ENCODE measurements around the gene ABHD2. TPM values are rescaled to one million over a fixed set of nuclear protein-coding genes. Genes with fewer than 3 reads are reported as not detected.

ABHD2 gene
- total RNA-seq, 2 experiments from 2014 or later = 53.3 to 58.1 TPM

DNA sequence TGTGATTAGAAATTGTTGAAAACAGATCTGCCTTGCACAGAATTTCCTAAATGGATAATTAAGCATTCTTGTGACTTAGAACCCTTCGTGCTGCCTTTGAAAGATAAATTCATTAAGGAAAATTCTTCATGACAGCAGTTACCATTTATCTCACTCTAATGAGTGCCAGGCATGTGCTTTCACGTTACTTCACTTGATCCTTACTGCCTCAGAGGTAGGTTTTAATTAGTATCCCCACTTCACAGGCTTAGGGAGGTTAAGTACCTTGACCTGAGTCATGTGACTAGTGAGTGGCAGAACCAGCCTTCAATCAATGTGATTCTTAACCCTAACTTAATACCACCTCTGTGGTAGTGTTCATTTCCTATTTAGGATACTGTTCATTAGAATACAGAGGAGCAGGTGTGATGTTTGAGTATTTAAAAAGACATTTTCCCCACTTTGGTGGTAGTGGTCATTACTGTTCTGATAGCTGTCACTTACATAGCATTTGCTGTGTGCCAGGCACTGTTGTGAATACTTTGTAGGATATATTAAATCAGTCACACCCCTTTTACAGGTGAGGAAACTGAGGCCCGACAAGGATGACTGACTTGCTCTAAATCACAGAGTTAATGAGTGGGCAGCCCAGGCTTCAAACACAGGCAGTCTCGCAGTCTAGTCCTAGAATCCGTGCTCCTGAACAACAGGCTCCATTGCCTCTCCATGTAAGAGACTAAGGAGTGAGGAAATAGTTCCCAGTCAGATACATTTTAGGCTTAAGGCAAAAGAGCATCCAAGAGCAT is 75.2 kb downstream of the ABHD2 start:
- Mint-ChIP-seq H3K4me1 (peaks cover 13% of the 10 kb centered on the region), H3K4me3 (no peak overlapping the region), H3K27me3 (no peaks in the 10 kb centered on the region), H3K36me3 (peaks cover 1% of the 10 kb centered on the region), H3K27ac (no peak overlapping the region), H3K9me3 (ENCODE audit: low read depth) (no peaks in the 10 kb centered on the region)
- CTCF ChIA-PET = interaction anchor here (1.0 kb wide), 1 partner anchor 14 kb away, joined by 3 read pairs; no protein-coding TSS in a partner anchor
- ATAC-seq (no peak), DNase-seq (no peak)

DNA sequence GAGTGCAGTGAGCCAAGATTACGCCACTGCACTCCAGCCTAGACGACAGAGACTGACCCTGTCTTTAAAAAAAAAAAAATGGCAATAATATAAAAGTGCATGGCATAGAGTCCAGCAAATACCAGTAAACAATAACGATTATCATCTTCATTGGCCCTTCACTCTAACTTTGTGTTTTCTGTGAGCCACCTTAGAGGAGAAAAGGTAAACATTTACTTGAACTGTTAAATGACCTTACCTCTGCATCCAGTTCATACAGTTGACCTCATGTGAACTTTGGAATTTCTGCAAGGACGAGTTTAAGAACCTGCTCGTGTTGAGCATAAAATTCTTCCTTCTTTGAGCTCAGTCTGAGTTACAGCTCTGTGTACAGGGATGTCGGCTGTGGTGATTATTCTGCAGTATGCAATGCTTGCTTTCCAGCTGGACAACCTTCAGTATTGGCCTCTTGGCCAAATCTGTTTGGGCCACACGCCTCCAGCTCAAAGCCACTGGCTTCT is 76.5 kb downstream of the ABHD2 start:
- no peak overlapping the region for H3K27ac Mint-ChIP-seq
- H3K4me1 Mint-ChIP-seq = peaks cover 18% of the 10 kb centered on the region
- no peaks in the 10 kb centered on the region for H3K9me3 Mint-ChIP-seq (ENCODE audit: low read depth)
- CTCF ChIA-PET = interaction anchor here (0.8 to 5.0 kb wide), 3 partner anchors 14 to 107 kb away, joined by 4 to 46 read pairs (median 5); no protein-coding TSS in a partner anchor
- DNase-seq (no peak), ATAC-seq (no peak)
- H3K27me3 Mint-ChIP-seq = no peaks in the 10 kb centered on the region
- H3K4me3 Mint-ChIP-seq = no peak overlapping the region
- peaks cover 4% of the 10 kb centered on the region for H3K36me3 Mint-ChIP-seq

GRCh38 chr15:89165677-89166076 is 77.4 kb downstream of the ABHD2 start:
- Mint-ChIP-seq H3K27me3 (no peaks in the 10 kb centered on the region), H3K4me3 (no peak overlapping the region), H3K9me3 (ENCODE audit: low read depth) (no peaks in the 10 kb centered on the region), H3K27ac (no peak overlapping the region), H3K4me1 (peaks cover 18% of the 10 kb centered on the region), H3K36me3 (peaks cover 5% of the 10 kb centered on the region)
- ATAC-seq (no peak), DNase-seq (no peak)
- CTCF ChIA-PET = interaction anchor here (0.6 to 5.0 kb wide), 4 partner anchors 13 to 188 kb away, joined by 3 to 46 read pairs (median 4); no protein-coding TSS in a partner anchor

- H3K27me3 Mint-ChIP-seq = no peaks in the 10 kb centered on the region
- peak; percentile 80 for ATAC-seq
- H3K9me3 Mint-ChIP-seq (ENCODE audit: low read depth) = no peaks in the 10 kb centered on the region
- peak overlapping the region; percentile 30 for H3K4me3 Mint-ChIP-seq
- peaks cover 5% of the 10 kb centered on the region for H3K36me3 Mint-ChIP-seq
- DNase-seq = peak; percentile 52
- H3K27ac Mint-ChIP-seq = peak overlapping the region; percentile 73
- peaks cover 18% of the 10 kb centered on the region for H3K4me1 Mint-ChIP-seq
- CTCF ChIA-PET = interaction anchor here (0.9 to 5.0 kb wide), 9 partner anchors 11 to 263 kb away, joined by 3 to 46 read pairs (median 6); no protein-coding TSS in a partner anchor
Observed at GRCh38 chr15:89167267-89168176, 79.3 kb downstream of the ABHD2 start.

DNA sequence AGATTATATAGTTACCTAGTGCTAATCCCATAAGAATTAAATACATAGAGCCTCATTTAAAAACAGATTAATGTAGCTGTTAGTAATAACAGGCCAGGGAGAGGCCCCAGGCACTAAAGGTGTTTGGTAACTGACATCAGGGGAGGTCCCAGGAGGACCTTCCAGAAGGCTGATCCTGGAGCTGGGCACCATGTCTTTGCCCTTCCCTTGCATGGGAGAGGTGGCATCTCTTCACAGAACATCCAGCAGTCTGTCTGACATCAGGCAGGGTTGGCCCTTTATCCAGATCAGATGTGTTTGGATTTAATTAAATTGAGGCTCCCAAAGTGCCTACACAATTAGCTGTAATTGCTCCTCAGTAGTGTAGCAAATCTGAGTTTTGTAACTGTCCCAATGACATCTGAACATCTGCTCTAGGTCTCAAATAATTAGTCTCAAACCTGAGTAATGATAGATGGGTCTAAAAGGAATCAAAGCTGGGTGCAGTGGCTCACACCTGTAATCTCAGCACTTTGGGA is 80.1 kb downstream of the ABHD2 start:
- CTCF ChIA-PET = interaction anchor here (1.0 to 5.0 kb wide), 8 partner anchors 10 to 264 kb away, joined by 3 to 46 read pairs (median 6); no protein-coding TSS in a partner anchor
- no peak for DNase-seq
- Mint-ChIP-seq H3K27me3 (no peaks in the 10 kb centered on the region), H3K27ac (no peak overlapping the region), H3K36me3 (peaks cover 5% of the 10 kb centered on the region), H3K4me1 (peaks cover 18% of the 10 kb centered on the region), H3K4me3 (no peak overlapping the region), H3K9me3 (ENCODE audit: low read depth) (no peaks in the 10 kb centered on the region)
- no peak for ATAC-seq

GRCh38 chr15:89170364-89170763 is 82.1 kb downstream of the ABHD2 start:
- peaks cover 18% of the 10 kb centered on the region for H3K4me1 Mint-ChIP-seq

DNA sequence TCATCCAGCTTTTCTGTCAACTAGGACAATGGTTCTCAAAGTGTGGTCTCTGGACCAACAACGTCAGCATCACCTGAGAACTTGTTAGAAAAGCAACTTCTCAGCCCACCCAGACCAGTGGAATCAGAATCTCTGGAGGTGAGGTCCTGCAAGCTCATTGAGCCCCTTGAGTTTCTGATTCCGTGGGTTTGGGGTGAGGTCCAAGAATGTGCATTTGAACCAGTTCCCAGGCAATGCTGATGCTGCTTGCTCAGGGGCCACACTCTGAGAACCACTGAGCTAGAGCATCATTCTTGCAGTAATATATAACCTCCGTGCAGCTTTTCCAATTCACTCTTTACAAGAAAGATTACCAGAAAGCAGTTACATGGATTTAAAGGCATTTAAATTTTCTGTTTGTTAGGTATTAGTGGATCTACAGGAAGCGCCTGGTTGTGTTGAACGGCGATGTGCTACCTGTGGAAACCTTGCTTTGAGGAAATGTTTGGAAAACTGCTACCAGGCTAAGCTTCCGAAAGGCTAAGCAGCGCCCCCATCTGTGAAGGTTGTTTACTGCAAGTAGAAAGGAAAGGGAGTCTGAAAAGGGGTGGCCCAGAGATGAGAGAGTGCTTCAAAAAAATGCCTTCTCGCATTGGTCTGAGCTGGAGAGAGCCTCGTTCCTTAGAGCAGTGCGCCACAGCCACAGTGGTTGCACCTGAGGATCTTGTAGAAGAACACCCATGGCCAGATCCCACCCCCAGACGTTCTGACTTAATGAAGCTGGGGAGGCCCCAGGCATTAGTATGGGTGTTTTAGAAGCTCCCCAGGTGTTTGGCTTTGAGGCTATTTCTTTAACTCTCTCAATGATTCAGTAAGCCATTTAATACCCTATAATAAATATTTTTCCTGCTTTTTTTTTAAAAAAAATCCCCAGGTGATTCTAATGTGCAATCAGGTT is 83.1 kb downstream of the ABHD2 start:
- H3K4me1 Mint-ChIP-seq = peaks cover 18% of the 10 kb centered on the region
- DNase-seq = peak; percentile 47
- H3K27ac Mint-ChIP-seq = no peak overlapping the region
- ATAC-seq = no peak
- CTCF ChIA-PET = interaction anchor here (1.0 to 10.5 kb wide), 19 partner anchors 10 to 267 kb away, joined by 3 to 193 read pairs (median 6); partner anchors contain the start of genes ABHD2 and FANCI
- H3K27me3 Mint-ChIP-seq = no peaks in the 10 kb centered on the region
- no peaks in the 10 kb centered on the region for H3K9me3 Mint-ChIP-seq (ENCODE audit: low read depth)
- peaks cover 6% of the 10 kb centered on the region for H3K36me3 Mint-ChIP-seq
- H3K4me3 Mint-ChIP-seq = no peak overlapping the region

More at GRCh38 chr15:89170364-89170763, 82.1 kb downstream of the ABHD2 start:
- Mint-ChIP-seq H3K9me3 (ENCODE audit: low read depth) (no peaks in the 10 kb centered on the region), H3K27me3 (no peaks in the 10 kb centered on the region), H3K27ac (no peak overlapping the region), H3K36me3 (peaks cover 5% of the 10 kb centered on the region), H3K4me3 (no peak overlapping the region)
- ATAC-seq (no peak), DNase-seq (no peak)
- CTCF ChIA-PET = interaction anchor here (1.0 to 10.5 kb wide), 8 partner anchors 24 to 265 kb away, joined by 3 to 193 read pairs (median 8); no protein-coding TSS in a partner anchor

GRCh38 chr15:89172921-89173320 is 84.7 kb downstream of the ABHD2 start:
- DNase-seq (no peak), ATAC-seq (no peak)
- CTCF ChIA-PET = interaction anchor here (0.8 to 10.5 kb wide), 5 partner anchors 33 to 268 kb away, joined by 3 to 193 read pairs (median 21); no protein-coding TSS in a partner anchor
- peaks cover 14% of the 10 kb centered on the region for H3K4me1 Mint-ChIP-seq
- no peak overlapping the region for H3K27ac Mint-ChIP-seq
- no peaks in the 10 kb centered on the region for H3K9me3 Mint-ChIP-seq (ENCODE audit: low read depth)
- H3K36me3 Mint-ChIP-seq = peaks cover 7% of the 10 kb centered on the region
- H3K27me3 Mint-ChIP-seq = no peaks in the 10 kb centered on the region
- H3K4me3 Mint-ChIP-seq = no peak overlapping the region

DNA sequence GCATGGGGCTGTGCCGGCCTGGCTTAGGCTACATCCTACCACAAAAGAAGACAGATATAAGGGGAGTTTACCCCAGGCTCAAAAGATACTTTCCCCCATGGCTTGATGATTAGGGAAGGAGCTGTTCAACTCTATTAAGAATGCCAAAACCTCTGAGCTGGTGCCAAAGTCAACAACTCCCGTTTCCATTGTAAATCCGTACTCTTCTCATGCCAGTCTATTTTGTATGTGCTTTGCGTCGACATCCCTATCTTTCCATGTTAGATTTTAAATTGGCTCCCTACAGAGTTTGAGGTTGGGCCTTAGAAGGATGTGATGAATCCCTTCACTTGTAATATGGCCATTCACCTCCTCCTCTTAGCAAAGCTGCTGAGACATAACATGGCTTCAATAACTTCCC is 86.2 kb downstream of the ABHD2 start:
- Mint-ChIP-seq H3K27ac (no peak overlapping the region), H3K4me3 (no peak overlapping the region), H3K27me3 (no peaks in the 10 kb centered on the region), H3K9me3 (ENCODE audit: low read depth) (no peaks in the 10 kb centered on the region), H3K36me3 (peaks cover 6% of the 10 kb centered on the region), H3K4me1 (peaks cover 6% of the 10 kb centered on the region)
- CTCF ChIA-PET = interaction anchor here (1.3 to 10.5 kb wide), 4 partner anchors 8 to 116 kb away, joined by 3 to 193 read pairs (median 4); no protein-coding TSS in a partner anchor
- DNase-seq = no peak
- ATAC-seq = no peak

DNA sequence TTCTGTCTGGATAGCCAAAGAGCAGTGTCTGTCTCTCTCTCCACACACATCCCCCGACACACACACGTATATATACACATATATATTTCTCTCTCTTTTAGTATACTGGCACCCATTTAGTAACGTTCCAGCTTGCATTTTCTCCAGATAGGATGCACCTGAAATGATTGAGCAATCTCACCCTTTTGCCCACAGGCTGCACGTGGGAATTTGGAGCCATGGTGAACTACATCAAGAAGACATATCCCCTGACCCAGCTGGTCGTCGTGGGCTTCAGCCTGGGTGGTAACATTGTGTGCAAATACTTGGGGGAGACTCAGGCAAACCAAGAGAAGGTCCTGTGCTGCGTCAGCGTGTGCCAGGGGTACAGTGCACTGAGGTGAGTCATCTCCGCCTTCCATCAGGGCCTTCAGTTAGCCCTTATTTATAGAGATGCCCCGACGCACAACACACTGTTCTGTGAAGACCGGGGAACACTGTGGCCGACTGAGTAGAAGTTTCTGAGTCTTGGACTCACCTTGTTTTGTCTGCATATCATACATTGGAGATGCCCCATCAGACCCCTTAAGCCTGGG is 87.4 kb downstream of the ABHD2 start:
- DNase-seq = no peak
- peaks cover 8% of the 10 kb centered on the region for H3K4me1 Mint-ChIP-seq
- peaks cover 4% of the 10 kb centered on the region for H3K36me3 Mint-ChIP-seq
- H3K27me3 Mint-ChIP-seq = no peaks in the 10 kb centered on the region
- H3K27ac Mint-ChIP-seq = no peak overlapping the region
- no peaks in the 10 kb centered on the region for H3K9me3 Mint-ChIP-seq (ENCODE audit: low read depth)
- no peak for ATAC-seq
- CTCF ChIA-PET = interaction anchor here (0.6 to 10.5 kb wide), 6 partner anchors 13 to 293 kb away, joined by 3 to 193 read pairs (median 4); no protein-coding TSS in a partner anchor
- no peak overlapping the region for H3K4me3 Mint-ChIP-seq

DNA sequence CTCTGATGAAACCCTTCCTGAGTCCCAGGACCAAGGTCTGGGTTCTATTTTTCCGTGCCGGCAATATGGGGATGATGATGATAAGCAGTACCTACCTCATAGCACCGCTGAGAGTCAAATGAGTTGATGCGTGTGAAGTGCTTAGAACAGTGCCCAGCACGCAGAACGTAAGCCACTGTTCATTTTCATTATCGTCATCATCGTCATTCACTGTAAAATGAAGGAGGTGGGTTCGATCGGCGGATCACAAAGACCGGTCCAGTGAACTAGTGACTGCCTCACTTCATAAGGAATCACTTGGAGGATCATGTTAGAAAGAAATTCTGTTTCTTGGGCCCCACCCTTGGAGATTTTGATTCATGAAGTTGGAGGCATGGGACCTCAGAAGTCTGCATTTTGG is 88.9 kb downstream of the ABHD2 start:
- H3K27me3 Mint-ChIP-seq = no peaks in the 10 kb centered on the region
- H3K36me3 Mint-ChIP-seq = peaks cover 6% of the 10 kb centered on the region
- CTCF ChIA-PET = interaction anchor here (0.8 to 10.5 kb wide), 33 partner anchors 8 to 296 kb away, joined by 3 to 193 read pairs (median 5); partner anchors contain the start of genes ABHD2 and HAPLN3
- H3K9me3 Mint-ChIP-seq (ENCODE audit: low read depth) = no peaks in the 10 kb centered on the region
- peaks cover 8% of the 10 kb centered on the region for H3K4me1 Mint-ChIP-seq
- no peak overlapping the region for H3K27ac Mint-ChIP-seq
- no peak for ATAC-seq
- H3K4me3 Mint-ChIP-seq = no peak overlapping the region
- no peak for DNase-seq
